Measurements from ENCODE around the gene ATP10A.

DNA sequence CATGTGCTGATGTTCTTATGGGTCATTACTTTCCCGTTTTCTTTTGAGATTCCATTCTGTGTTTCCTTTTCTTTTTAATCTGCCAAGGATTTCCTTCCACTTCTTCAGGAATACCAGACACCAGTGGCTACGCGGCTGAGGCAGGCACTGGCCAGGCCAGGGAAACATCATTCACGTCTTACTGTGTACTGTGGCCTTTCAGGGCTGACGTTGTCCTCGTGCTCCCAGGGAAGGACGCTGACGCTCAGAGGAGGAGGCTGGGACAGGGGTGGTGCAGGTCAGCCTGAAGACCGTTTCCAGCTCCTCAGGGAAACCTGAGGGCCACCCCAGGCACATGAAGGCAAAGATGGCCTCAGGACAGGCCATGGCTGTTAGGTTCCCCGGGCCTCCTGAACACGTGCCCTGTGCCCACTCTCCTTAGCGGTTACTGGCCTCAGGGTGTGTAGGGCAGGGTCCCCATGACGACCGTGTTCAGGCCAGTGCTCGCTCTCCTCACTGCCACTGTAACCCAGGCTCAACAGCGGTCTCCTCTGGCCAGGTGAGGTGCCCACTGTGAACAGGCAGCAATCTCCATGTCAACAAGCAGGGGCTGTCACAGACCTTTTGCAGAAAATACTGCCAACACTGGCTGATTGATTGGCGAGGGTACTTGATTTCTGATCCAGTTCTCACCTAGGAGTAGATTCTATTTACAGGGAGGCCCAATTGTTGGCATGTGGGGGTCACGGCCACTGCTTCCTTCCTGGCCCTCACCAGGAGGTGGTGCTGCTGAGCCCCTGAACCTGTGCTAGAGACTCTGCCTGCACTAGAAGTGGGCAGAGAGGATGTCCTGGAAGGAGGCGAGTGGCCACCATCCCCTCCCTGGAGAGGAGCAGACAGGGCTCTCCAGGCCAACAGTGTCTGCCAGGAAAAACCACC, 169.5 kb downstream of the ATP10A start:
- no peak for TF ChIP-seq POLR2A (IDR thresholded peaks at IDR 0.05)
- TF ChIP-seq, protein P1, sequence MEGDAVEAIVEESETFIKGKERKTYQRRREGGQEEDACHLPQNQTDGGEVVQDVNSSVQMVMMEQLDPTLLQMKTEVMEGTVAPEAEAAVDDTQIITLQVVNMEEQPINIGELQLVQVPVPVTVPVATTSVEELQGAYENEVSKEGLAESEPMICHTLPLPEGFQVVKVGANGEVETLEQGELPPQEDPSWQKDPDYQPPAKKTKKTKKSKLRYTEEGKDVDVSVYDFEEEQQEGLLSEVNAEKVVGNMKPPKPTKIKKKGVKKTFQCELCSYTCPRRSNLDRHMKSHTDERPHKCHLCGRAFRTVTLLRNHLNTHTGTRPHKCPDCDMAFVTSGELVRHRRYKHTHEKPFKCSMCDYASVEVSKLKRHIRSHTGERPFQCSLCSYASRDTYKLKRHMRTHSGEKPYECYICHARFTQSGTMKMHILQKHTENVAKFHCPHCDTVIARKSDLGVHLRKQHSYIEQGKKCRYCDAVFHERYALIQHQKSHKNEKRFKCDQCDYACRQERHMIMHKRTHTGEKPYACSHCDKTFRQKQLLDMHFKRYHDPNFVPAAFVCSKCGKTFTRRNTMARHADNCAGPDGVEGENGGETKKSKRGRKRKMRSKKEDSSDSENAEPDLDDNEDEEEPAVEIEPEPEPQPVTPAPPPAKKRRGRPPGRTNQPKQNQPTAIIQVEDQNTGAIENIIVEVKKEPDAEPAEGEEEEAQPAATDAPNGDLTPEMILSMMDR (IDR thresholded peaks at IDR 0.05) = peak; percentile 32 to 55 (median 48)

Measured in adrenal gland (tissue), 5 donors.